ENCODE measurements around the gene TESK1.

GRCh38 chr9:35570709-35571504 is 34.2 kb upstream of the TESK1 start:
- TF ChIP-seq CTCF (IDR thresholded peaks at IDR 0.05) = no peak
- no peak for TF ChIP-seq POLR2A (IDR thresholded peaks at IDR 0.05)
